ENCODE results near the gene E2F3. TPM values are rescaled to one million over a fixed set of nuclear protein-coding genes. Genes with fewer than 3 reads are reported as not detected.

E2F3 gene
- total RNA-seq, 4 donors from 2014 or later: 4.2 to 7.4 (median 6.9) TPM

- H3K27me3 ChIP-seq: no peaks in the 10 kb centered on the region
- TF ChIP-seq, protein P1, sequence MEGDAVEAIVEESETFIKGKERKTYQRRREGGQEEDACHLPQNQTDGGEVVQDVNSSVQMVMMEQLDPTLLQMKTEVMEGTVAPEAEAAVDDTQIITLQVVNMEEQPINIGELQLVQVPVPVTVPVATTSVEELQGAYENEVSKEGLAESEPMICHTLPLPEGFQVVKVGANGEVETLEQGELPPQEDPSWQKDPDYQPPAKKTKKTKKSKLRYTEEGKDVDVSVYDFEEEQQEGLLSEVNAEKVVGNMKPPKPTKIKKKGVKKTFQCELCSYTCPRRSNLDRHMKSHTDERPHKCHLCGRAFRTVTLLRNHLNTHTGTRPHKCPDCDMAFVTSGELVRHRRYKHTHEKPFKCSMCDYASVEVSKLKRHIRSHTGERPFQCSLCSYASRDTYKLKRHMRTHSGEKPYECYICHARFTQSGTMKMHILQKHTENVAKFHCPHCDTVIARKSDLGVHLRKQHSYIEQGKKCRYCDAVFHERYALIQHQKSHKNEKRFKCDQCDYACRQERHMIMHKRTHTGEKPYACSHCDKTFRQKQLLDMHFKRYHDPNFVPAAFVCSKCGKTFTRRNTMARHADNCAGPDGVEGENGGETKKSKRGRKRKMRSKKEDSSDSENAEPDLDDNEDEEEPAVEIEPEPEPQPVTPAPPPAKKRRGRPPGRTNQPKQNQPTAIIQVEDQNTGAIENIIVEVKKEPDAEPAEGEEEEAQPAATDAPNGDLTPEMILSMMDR (IDR thresholded peaks at IDR 0.05): no peak
- TF ChIP-seq POLR2A (IDR thresholded peaks at IDR 0.05): no peak
- no peak overlapping the region for H3K4me3 ChIP-seq
- H3K4me1 ChIP-seq: peaks cover 0 to 42% (median 2%) of the 10 kb centered on the region in 4 donors
- DNase-seq: no peak
- H3K36me3 ChIP-seq: no peaks in the 10 kb centered on the region
- H3K9me3 ChIP-seq: no peaks in the 10 kb centered on the region
- H3K27ac ChIP-seq: peak overlapping the region in 1 of 4 donors; percentile 40
These were observed 13.0 kb downstream of the E2F3 start for GRCh38 chr6:20414711-20415110.

DNA sequence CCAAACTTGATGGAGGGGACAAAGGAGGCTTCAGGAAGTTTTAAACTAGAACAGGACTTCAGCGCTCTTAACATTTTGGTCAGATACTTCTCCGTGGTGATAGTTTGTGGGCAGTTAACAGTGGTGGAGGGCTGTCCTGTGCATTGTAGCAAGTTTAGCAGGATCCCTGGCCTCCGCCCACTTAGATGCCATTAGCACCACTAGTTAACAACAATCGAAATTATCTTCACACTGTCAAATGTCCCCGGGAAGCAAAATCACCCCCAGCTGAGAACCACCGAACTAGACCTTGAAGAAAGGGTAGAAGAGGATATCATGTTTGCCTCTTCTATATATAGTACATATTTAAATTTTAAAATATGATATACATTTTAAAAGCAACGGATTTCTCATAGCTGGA lies 13.6 kb downstream of the E2F3 start:
- Histone ChIP-seq H3K4me3 (no peak overlapping the region), H3K27ac (peak overlapping the region in 2 of 4 donors; percentile 40 to 55), H3K4me1 (peaks cover 0 to 36% (median 0%) of the 10 kb centered on the region in 4 donors), H3K27me3 (no peaks in the 10 kb centered on the region), H3K36me3 (no peaks in the 10 kb centered on the region), H3K9me3 (no peaks in the 10 kb centered on the region)
- no peak for TF ChIP-seq POLR2A (IDR thresholded peaks at IDR 0.05)
- TF ChIP-seq, protein P1 (IDR thresholded peaks at IDR 0.05): no peak
- DNase-seq: no peak

DNA sequence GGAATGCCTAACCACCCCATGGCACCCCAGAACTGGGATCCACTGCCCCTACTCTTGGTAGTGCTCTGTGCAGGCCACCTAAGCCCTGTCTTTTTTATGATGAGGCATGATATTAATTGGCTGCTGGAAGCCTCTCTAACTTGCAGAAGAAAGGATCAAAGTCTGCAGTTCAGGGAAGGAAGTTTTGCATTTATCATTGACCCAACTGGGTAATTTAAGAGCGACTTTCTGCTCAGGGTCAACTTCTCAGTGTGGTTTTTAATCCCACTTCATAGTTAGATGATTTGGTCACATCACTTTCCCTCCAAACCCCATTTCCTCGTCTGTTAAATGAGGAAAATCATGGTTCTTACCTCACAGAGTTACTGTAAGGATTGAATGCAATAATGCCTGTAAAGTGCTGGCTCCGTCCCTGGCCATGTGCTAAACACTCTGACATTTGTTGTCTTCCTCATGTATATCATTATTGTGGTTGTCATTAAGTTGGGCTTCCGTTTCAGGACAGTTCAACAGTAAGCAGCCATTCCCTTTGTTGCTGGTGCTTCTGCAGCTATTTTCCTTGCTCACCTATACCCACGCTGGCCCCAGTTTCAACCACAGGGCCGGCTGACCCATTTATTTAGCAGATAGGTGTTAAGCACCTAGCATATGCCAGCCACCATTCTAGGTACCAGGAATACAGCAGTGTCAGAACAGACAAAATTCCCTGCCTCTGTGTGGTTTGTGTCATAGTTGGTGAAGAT lies 14.2 kb downstream of the E2F3 start:
- peaks cover 0 to 35% (median 0%) of the 10 kb centered on the region in 4 donors for H3K4me1 ChIP-seq
- H3K27me3 ChIP-seq: no peaks in the 10 kb centered on the region
- no peak overlapping the region for H3K4me3 ChIP-seq
- peak overlapping the region in 3 of 4 donors; percentile 9 to 69 (median 55) for H3K27ac ChIP-seq
- no peaks in the 10 kb centered on the region for H3K9me3 ChIP-seq
- no peaks in the 10 kb centered on the region for H3K36me3 ChIP-seq
- DNase-seq: no peak
- TF ChIP-seq, protein P1 (IDR thresholded peaks at IDR 0.05): no peak
- TF ChIP-seq POLR2A (IDR thresholded peaks at IDR 0.05): no peak

GRCh38 chr6:20416567-20417345 lies 15.1 kb downstream of the E2F3 start:
- no peak for TF ChIP-seq POLR2A (IDR thresholded peaks at IDR 0.05)
- TF ChIP-seq, protein P1 (IDR thresholded peaks at IDR 0.05): no peak
- peaks cover 0 to 35% (median 0%) of the 10 kb centered on the region in 4 donors for H3K4me1 ChIP-seq
- no peaks in the 10 kb centered on the region for H3K9me3 ChIP-seq
- peak overlapping the region in 3 of 4 donors; percentile 9 to 63 (median 55) for H3K27ac ChIP-seq
- H3K36me3 ChIP-seq: no peaks in the 10 kb centered on the region
- no peak overlapping the region for H3K4me3 ChIP-seq
- H3K27me3 ChIP-seq: no peaks in the 10 kb centered on the region
- no peak for DNase-seq

DNA sequence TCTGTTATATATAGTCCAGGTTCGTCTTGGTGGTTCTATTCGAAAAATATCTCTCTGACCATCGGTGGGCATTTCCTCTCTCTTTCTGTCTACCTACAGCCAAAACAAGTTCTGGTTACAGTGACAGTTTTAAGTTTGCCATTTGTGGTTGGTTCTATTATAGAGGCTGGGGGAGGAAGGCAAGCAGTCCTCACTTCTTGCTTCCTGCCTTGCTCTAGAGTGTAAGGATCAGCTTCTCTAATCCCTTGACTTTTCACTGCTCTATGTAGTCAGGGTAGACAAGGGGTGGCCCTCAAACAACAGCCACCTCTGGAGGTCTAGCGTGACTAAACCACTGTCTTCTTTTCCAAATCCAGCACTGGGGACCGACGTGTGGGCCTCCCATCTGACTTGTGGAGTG lies 16.1 kb downstream of the E2F3 start:
- H3K4me3 ChIP-seq: no peak overlapping the region
- peaks cover 0 to 35% (median 0%) of the 10 kb centered on the region in 4 donors for H3K4me1 ChIP-seq
- no peaks in the 10 kb centered on the region for H3K36me3 ChIP-seq
- TF ChIP-seq POLR2A (IDR thresholded peaks at IDR 0.05): no peak
- H3K27ac ChIP-seq: no peak overlapping the region
- no peak for DNase-seq
- H3K27me3 ChIP-seq: no peaks in the 10 kb centered on the region
- no peaks in the 10 kb centered on the region for H3K9me3 ChIP-seq
